A673 (cell line): Measurements from ENCODE around the gene POLR3A. TPM values are rescaled to one million over a fixed set of nuclear protein-coding genes. Genes with fewer than 3 reads are reported as not detected.

ENCODE experiments used
- BruUV-seq: library from RNA; stranded (reverse); fragments of 400-500 nt; replicated peaks from 2 replicates; lab custom pipeline; 2021; lab: Mats Ljungman, UMichigan
- CTCF ChIA-PET: fragments of 300-600 bp; sonication (Branson Sonifier 250); formaldehyde crosslinking; loops from one replicate; lab custom pipeline; 2022; ENCODE audit warnings: antibody characterized with exemption; lab: Charles Lee
- POLR2A ChIA-PET: fragments of 300-600 bp; sonication (Branson Sonifier 250); formaldehyde crosslinking; loops from one replicate; lab custom pipeline; 2022; ENCODE audit warnings: antibody characterized with exemption; ENCODE audit not compliant: low non-redundant PET; lab: Charles Lee
- DNase-seq: peaks from one replicate; pipeline ENCODE4 v3.0.0-alpha.2; 2015; ENCODE audit warnings: low spot score
- H3K27ac ChIP-seq: fragments of 200-600 bp; sonication (generic); 2 replicates; pipeline ENCODE4 v1.5.1; 2016; ENCODE audit warnings: mixed run types, low read depth, mild to moderate bottlenecking, mixed read lengths, antibody characterized with exemption, low read length; ENCODE audit not compliant: poor library complexity, severe bottlenecking
- H3K27me3 ChIP-seq: fragments of 200-600 bp; sonication (generic); replicated peaks from 2 replicates; pipeline ENCODE4 v1.6.1; 2017; ENCODE audit warnings: mixed run types, low read depth, mild to moderate bottlenecking, mixed read lengths, antibody characterized with exemption, low read length; ENCODE audit not compliant: insufficient read depth, poor library complexity
- H3K36me3 ChIP-seq: fragments of 200-600 bp; sonication (generic); 2 replicates; pipeline ENCODE4 v1.6.1; 2016; ENCODE audit warnings: mixed run types, mild to moderate bottlenecking, mixed read lengths, antibody characterized with exemption, low read length; ENCODE audit not compliant: insufficient read depth, poor library complexity, severe bottlenecking
- H3K4me1 ChIP-seq: fragments of 200-600 bp; sonication (generic); 2 replicates; pipeline ENCODE4 v1.6.1; 2017; ENCODE audit warnings: mixed run types, mild to moderate bottlenecking, mixed read lengths, antibody characterized with exemption, low read length; ENCODE audit not compliant: insufficient read depth, poor library complexity, severe bottlenecking
- H3K4me3 ChIP-seq: fragments of 200-600 bp; sonication (generic); 2 replicates; pipeline ENCODE4 v1.5.1; 2016; ENCODE audit warnings: low read depth, mixed run types, mild to moderate bottlenecking, mixed read lengths, low read length; ENCODE audit not compliant: poor library complexity, severe bottlenecking
- H3K9me3 ChIP-seq: fragments of 200-600 bp; sonication (generic); 2 replicates; pipeline ENCODE4 v1.6.1; 2016; ENCODE audit warnings: mixed run types, low read depth, mild to moderate bottlenecking, mixed read lengths, antibody characterized with exemption, low read length; ENCODE audit not compliant: poor library complexity, severe bottlenecking
- CTCF ChIP-seq: fragments of 300-800, 200-600 bp; sonication (generic); conservative IDR thresholded peaks from 2 replicates; pipeline ENCODE4 v1.5.1; 2017; ENCODE audit warnings: low read depth, mild to moderate bottlenecking, antibody characterized with exemption, low read length, moderate library complexity, mixed read lengths
- EZH2 ChIP-seq: fragments of 200-600 bp; sonication (generic); IDR thresholded peaks from 2 replicates; pipeline ENCODE4 v1.6.1; 2017; ENCODE audit warnings: borderline replicate concordance, low read depth, mild to moderate bottlenecking, mixed read lengths, antibody characterized with exemption, low read length; ENCODE audit not compliant: poor library complexity, severe bottlenecking
- intact Hi-C: fragments of 100-400 bp; cut with micrococcal nuclease; formaldehyde crosslinking; loops from one replicate; pipeline ENCODE4 v1.10.0; 2022; ENCODE audit not compliant: unreplicated experiment
- total RNA-seq: library from RNA; stranded (reverse); gene quantifications from 2 replicates; pipeline ENCODE4 v1.2.3, GENCODE V29; 2021

The POLR3A gene
- total RNA-seq, 1 experiment from 2014 or later = 27.8 TPM

GRCh38 chr10:78028438-78029268 is 662 bp downstream of the POLR3A start:
- TF ChIP-seq CTCF (0 out of 2 replicates have a peak, but pooled peaks have one; percentile 16), EZH2 (no peak)
- DNase-seq = no peak
- TSS peak; percentile 35 for BruUV-seq
- H3K4me3 ChIP-seq = peak overlapping the region; percentile 96
- peaks cover 9% of the 10 kb centered on the region for H3K4me1 ChIP-seq
- peaks cover 26% of the 10 kb centered on the region for H3K36me3 ChIP-seq
- intact Hi-C loops = loop anchor here (1.0 to 2.0 kb wide), 2 partner anchors 182 to 192 kb away; no protein-coding TSS in a partner anchor
- ChIA-PET POLR2A (no interaction called here), CTCF (no interaction called here)
- H3K27ac ChIP-seq = peak overlapping the region; percentile 88
- no peaks in the 10 kb centered on the region for H3K9me3 ChIP-seq
- H3K27me3 ChIP-seq = no peaks in the 10 kb centered on the region

- Histone ChIP-seq H3K36me3 (peaks cover 54% of the 10 kb centered on the region), H3K9me3 (no peaks in the 10 kb centered on the region), H3K27me3 (no peaks in the 10 kb centered on the region), H3K4me1 (peaks cover 5% of the 10 kb centered on the region), H3K4me3 (no peak overlapping the region), H3K27ac (no peak overlapping the region)
- no TSS peak for BruUV-seq
- TF ChIP-seq CTCF (no peak), EZH2 (no peak)
- ChIA-PET CTCF (no interaction called here), POLR2A (no interaction called here)
- DNase-seq = no peak
- intact Hi-C loops = no loop called here
These were observed 3.5 kb downstream of the POLR3A start for GRCh38 chr10:78025685-78026364.

GRCh38 chr10:78023741-78024140 is 5.6 kb downstream of the POLR3A start:
- POLR2A ChIA-PET = no interaction called here

More at GRCh38 chr10:78023741-78024140, 5.6 kb downstream of the POLR3A start:
- Histone ChIP-seq H3K27ac (no peak overlapping the region), H3K27me3 (no peaks in the 10 kb centered on the region), H3K36me3 (peaks cover 74% of the 10 kb centered on the region), H3K4me1 (no peaks in the 10 kb centered on the region), H3K9me3 (no peaks in the 10 kb centered on the region), H3K4me3 (no peak overlapping the region)
- CTCF ChIA-PET = no interaction called here
- TF ChIP-seq CTCF = no peak
- no peak for TF ChIP-seq EZH2
- no TSS peak for BruUV-seq
- intact Hi-C loops = no loop called here
- DNase-seq = no peak
